Parathyroid adenoma (tissue), 2 donors: ENCODE measurements around the gene LRTM2.

Source experiments
- H2AFZ ChIP-seq: fragments of 300-600 bp; sonication (generic); one replicate; pipeline ENCODE4 v1.7.0; 2017; ENCODE audit warnings: antibody characterized with exemption, mild to moderate bottlenecking
- H3K27ac ChIP-seq: fragments of 300-600 bp; sonication (generic); one replicate; pipeline ENCODE4 v1.7.0; 2017
- H3K27me3 ChIP-seq: fragments of 300-600 bp; sonication (generic); one replicate; pipeline ENCODE4 v1.7.0; 2017; ENCODE audit warnings: low read length; ENCODE audit not compliant: control insufficient read depth, insufficient read depth
- H3K36me3 ChIP-seq: fragments of 300-600 bp; sonication (generic); one replicate; pipeline ENCODE4 v1.7.0; 2017; ENCODE audit warnings: low read length; ENCODE audit not compliant: control insufficient read depth, insufficient read depth
- H3K4me1 ChIP-seq: fragments of 300-600 bp; sonication (generic); one replicate; pipeline ENCODE4 v1.7.0; 2017; ENCODE audit warnings: control low read depth
- H3K4me2 ChIP-seq: fragments of 300-600 bp; sonication (generic); one replicate; pipeline ENCODE4 v1.7.0; 2017; ENCODE audit warnings: low read length
- H3K4me3 ChIP-seq: fragments of 300-600 bp; sonication (generic); one replicate; pipeline ENCODE4 v1.7.0; 2017; ENCODE audit warnings: low read depth, low read length
- H3K79me2 ChIP-seq: fragments of 300-600 bp; sonication (generic); one replicate; pipeline ENCODE4 v1.7.0; 2017; ENCODE audit warnings: control low read depth
- H3K9ac ChIP-seq: fragments of 300-600 bp; sonication (generic); one replicate; pipeline ENCODE4 v1.7.0; 2017; ENCODE audit warnings: mild to moderate bottlenecking
- H3K9me3 ChIP-seq: fragments of 300-600 bp; sonication (generic); one replicate; pipeline ENCODE4 v1.7.0; 2017; ENCODE audit warnings: low read length; ENCODE audit not compliant: control insufficient read depth
- TF ChIP-seq, protein P1 (sequence below): fragments of 300-600 bp; sonication (generic); IDR thresholded peaks from one replicate; pipeline ENCODE4 v1.7.0; 2017; ENCODE audit warnings: antibody characterized with exemption, mild to moderate bottlenecking
- donor health status: primary hyperparathyroidism.

Gene LRTM2

DNA sequence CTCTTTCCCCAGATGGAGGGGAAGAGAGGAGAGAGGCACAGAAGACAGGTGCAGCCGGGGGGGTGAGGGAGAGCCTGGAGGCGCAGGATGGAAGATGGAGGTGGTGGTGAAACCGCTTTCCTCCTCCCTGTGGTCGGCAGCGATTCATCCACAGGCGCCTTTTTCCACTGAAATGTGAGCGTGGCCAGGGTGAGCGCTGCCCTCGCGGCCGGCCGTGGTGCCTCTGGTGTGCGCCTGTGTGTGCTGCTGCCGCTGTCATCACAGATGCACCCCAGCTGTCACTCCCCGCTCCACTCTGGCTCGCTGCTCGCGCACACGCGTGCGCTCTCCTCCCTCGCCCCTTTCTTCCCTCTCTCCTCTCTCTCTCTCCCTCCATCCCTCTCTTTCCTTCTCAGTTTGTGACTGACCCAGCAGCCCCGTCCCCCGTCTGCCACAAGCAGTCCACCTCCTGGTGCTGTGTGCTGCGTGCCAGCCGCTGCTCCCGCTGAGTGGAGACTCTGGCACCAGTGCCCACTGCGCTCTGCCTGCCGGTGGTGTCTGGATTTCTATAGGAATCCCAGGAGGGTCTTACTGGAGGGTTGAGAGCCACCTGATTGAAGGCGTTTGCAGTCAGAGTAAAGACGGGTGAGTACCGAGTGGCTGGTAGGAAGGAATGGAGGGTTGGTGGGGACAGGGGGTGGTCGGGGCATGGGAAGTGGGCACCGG lies at the start of gene LRTM2:
Gene LRTM2, plus strand, starts transcription at position 375 of the 705 bp plus-strand sequence. CDS start 7,584 bp downstream, outside the sequence.
- H2AFZ ChIP-seq = peak within 1 kb of the TSS; percentile 73
- H3K27me3 ChIP-seq = no peaks in the 10 kb centered on the region
- H3K4me1 ChIP-seq = peaks cover 19% of the 10 kb centered on the region
- no peak within 1 kb of the TSS for H3K4me3 ChIP-seq
- no peaks in the 10 kb centered on the region for H3K36me3 ChIP-seq
- H3K79me2 ChIP-seq = no peaks in the 10 kb centered on the region
- no peak within 1 kb of the TSS for H3K9ac ChIP-seq
- TF ChIP-seq, protein P1, sequence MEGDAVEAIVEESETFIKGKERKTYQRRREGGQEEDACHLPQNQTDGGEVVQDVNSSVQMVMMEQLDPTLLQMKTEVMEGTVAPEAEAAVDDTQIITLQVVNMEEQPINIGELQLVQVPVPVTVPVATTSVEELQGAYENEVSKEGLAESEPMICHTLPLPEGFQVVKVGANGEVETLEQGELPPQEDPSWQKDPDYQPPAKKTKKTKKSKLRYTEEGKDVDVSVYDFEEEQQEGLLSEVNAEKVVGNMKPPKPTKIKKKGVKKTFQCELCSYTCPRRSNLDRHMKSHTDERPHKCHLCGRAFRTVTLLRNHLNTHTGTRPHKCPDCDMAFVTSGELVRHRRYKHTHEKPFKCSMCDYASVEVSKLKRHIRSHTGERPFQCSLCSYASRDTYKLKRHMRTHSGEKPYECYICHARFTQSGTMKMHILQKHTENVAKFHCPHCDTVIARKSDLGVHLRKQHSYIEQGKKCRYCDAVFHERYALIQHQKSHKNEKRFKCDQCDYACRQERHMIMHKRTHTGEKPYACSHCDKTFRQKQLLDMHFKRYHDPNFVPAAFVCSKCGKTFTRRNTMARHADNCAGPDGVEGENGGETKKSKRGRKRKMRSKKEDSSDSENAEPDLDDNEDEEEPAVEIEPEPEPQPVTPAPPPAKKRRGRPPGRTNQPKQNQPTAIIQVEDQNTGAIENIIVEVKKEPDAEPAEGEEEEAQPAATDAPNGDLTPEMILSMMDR = no peak
- no peaks in the 10 kb centered on the region for H3K9me3 ChIP-seq
- H3K27ac ChIP-seq = no peak within 1 kb of the TSS
- H3K4me2 ChIP-seq = no peak within 1 kb of the TSS

DNA sequence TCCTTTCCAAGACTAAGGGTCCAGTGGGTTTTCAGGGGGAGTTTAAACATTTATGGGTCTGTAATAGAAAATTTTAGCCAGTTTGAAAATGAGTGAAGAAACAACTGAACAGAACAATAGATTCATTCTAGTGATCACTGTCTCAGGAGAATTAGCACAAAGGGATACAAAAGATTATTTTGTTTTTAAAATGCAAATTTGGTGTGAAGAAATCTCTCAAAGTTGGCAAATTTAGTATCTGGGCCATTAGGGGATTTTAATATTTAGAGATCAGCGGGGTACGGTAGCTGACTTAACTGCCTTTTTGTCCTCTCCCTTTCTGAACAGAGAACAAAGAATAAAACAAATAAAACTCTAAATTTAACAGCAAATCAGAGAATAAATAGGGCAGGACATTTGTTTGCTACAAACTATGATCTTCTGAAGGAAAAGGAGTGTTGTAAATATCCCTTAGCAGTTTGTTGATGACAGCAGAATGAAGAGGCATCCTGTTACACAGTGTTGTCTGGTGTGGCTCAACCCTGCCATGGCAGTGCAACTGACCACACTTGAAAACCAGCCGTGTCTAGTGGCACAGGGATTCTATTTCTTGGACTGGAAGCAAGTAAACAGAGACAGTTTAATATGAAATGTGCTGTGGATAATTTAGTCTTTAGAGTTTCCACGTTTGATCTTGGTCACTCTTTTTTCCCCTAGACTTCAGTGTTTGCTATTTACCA lies 46.3 kb upstream of the LRTM2 start:
- H3K79me2 ChIP-seq = peaks cover 18% of the 10 kb centered on the region
- peaks cover 9% of the 10 kb centered on the region for H3K4me1 ChIP-seq
- no peaks in the 10 kb centered on the region for H3K27me3 ChIP-seq
- H2AFZ ChIP-seq = no peak overlapping the region
- H3K9me3 ChIP-seq = no peaks in the 10 kb centered on the region
- H3K9ac ChIP-seq = no peak overlapping the region
- H3K4me2 ChIP-seq = no peak overlapping the region
- TF ChIP-seq, protein P1 = no peak
- H3K4me3 ChIP-seq = no peak overlapping the region
- H3K36me3 ChIP-seq = no peaks in the 10 kb centered on the region
- H3K27ac ChIP-seq = peak overlapping the region; percentile 53

DNA sequence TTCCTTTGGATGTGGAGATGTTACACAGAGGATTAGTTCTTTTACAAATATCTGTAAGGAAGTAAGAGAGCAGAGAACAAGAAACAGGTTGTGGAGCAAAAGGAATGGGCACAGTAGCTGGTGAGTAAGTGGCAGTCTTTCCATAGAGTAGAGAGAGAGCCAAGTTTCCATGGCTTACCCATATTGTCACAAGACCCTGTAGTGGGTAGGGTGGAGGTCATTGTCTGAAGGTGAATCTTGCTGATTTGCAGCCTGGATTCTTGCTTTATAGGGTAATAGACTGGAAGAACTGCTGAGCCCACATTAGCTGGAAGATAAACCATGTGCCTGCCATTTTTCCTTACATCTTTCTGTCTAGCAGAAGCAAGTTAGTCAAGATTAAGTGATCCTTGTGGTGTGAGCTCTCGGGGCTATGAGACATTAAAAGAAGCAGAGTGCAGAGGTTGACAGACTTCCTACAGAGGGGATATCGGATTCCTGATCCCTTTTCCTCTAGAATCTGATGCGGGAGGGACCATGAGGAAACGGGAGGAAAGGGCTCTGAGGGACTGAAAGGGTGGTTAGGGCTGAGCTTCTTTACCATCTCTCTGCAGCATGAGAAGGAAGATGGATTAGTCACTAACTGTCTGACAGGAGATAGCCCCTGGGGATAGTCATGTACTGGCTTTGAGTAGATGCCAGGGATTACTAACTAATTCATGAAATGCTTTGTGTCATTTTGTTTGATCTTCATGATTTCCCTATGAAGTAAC lies 44.0 kb upstream of the LRTM2 start:
- Histone ChIP-seq H3K36me3 (no peaks in the 10 kb centered on the region), H3K79me2 (peaks cover 18% of the 10 kb centered on the region), H3K4me2 (no peak overlapping the region), H3K4me3 (no peak overlapping the region), H2AFZ (no peak overlapping the region), H3K9ac (no peak overlapping the region), H3K4me1 (peaks cover 19% of the 10 kb centered on the region), H3K27ac (no peak overlapping the region), H3K27me3 (no peaks in the 10 kb centered on the region), H3K9me3 (no peaks in the 10 kb centered on the region)
- TF ChIP-seq, protein P1 = no peak

DNA sequence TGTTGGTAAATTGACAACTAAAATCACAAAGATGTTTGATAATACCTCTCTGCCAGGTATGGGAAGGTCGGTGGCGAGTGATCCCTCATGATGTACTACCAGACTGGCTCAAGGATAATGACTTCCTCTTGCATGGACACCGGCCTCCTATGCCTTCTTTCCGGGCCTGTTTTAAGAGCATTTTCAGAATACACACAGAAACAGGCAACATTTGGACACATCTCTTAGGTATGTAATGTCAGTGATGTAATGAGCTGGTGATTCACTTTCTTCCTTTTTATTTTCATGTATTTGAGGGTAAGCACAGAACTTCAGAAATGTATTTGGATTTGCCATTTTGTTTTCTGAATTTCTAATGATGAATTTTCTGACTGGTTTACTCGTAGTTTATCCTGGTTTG lies 42.6 kb upstream of the LRTM2 start:
- peaks cover 19% of the 10 kb centered on the region for H3K4me1 ChIP-seq
- no peak overlapping the region for H3K4me2 ChIP-seq
- H3K27ac ChIP-seq = no peak overlapping the region
- no peak overlapping the region for H3K9ac ChIP-seq
- no peaks in the 10 kb centered on the region for H3K27me3 ChIP-seq
- TF ChIP-seq, protein P1 = no peak
- H3K4me3 ChIP-seq = no peak overlapping the region
- H3K36me3 ChIP-seq = no peaks in the 10 kb centered on the region
- no peak overlapping the region for H2AFZ ChIP-seq
- H3K9me3 ChIP-seq = no peaks in the 10 kb centered on the region
- H3K79me2 ChIP-seq = peaks cover 21% of the 10 kb centered on the region
